Measurements from ENCODE around the gene LPAR1.

DNA sequence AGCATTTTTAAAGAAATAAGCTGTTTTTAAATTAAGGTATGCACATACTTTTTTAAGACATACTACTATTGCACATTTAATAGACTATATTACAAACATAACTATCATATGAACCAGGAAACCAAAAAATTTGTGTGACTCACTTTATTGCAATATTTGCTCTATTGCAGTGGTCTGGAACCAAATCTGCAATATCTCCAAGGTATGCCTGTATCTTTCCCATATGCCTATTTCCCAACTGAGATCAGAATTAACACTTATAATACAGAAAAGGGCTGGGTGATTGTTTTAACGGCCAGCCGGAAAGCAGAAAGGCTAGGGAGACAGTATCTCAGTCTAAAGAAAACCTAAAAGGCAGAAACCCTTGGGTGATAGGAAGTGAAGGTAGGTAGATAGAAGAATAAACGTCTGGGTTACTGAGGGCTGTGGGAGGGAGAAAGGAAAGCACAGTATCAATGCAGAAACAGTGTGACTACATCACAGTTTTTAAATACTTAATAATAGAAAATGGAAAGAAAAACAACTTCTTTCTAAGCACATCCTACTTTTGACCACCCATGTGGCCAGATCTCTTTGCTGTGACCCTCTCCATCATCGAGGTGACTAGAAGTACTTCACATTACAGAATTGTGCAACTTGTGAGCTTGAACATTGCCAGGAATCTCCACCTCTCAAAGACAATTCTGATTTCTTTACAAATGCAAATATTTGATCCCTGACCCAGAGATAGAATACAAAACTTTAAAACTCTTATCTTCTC, 126.4 kb downstream of the LPAR1 start:
- TF ChIP-seq, protein P1, sequence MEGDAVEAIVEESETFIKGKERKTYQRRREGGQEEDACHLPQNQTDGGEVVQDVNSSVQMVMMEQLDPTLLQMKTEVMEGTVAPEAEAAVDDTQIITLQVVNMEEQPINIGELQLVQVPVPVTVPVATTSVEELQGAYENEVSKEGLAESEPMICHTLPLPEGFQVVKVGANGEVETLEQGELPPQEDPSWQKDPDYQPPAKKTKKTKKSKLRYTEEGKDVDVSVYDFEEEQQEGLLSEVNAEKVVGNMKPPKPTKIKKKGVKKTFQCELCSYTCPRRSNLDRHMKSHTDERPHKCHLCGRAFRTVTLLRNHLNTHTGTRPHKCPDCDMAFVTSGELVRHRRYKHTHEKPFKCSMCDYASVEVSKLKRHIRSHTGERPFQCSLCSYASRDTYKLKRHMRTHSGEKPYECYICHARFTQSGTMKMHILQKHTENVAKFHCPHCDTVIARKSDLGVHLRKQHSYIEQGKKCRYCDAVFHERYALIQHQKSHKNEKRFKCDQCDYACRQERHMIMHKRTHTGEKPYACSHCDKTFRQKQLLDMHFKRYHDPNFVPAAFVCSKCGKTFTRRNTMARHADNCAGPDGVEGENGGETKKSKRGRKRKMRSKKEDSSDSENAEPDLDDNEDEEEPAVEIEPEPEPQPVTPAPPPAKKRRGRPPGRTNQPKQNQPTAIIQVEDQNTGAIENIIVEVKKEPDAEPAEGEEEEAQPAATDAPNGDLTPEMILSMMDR (conservative IDR thresholded peaks at IDR 0.05) = no peak
- TF ChIP-seq ZFX (IDR thresholded peaks at IDR 0.05) = no peak
